HepG2 (cell line): Measurements from ENCODE around the gene KIN. TPM values are rescaled to one million over a fixed set of nuclear protein-coding genes. Genes with fewer than 3 reads are reported as not detected.

Experiments used
- ATAC-seq: fragments of 200-7000 bp; cut with Tn5 transposase; 3 replicates; pipeline ENCODE4 v1.9.1; 2020; ENCODE audit warnings: mild to moderate bottlenecking, moderate library complexity
- BruUV-seq: library from RNA; stranded (reverse); fragments of 400-500 nt; replicated peaks from 2 replicates; lab custom pipeline; 2021; lab: Mats Ljungman, UMichigan
- CTCF ChIA-PET: fragments of 300-600 bp; formaldehyde crosslinking; extraction: SDS; loops from one replicate; lab custom pipeline; 2021; ENCODE audit warnings: low total read pairs, inconsistent platforms, low intra/inter-chr PET ratio; lab: Yijun Ruan, JAX
- POLR2A ChIA-PET: fragments of 350-600 bp; sonication (Branson Sonifier 250); formaldehyde crosslinking; loops from one replicate; lab custom pipeline; 2020; ENCODE audit warnings: antibody characterized with exemption, inconsistent platforms; lab: Yijun Ruan, JAX
- DNase-seq: peaks from one replicate; pipeline ENCODE4 v3.0.0-alpha.2; 2015; ENCODE audit warnings: low spot score
- FAIRE-seq: peaks from 3 replicates; lab custom pipeline; 2011; peaks lifted over from hg19 to GRCh38; lab: Jason Lieb, UNC
- H2AFZ ChIP-seq: one replicate; pipeline ENCODE4 v1.6.1; 2011; ENCODE audit warnings: low read length, inconsistent platforms
- H3K27ac ChIP-seq: fragments of 300-600 bp; 3 replicates; pipeline ENCODE4 v1.8.0; 2011; ENCODE audit warnings: mixed run types, mild to moderate bottlenecking, mixed read lengths, low read length, inconsistent platforms; ENCODE audit not compliant: insufficient read depth; ENCODE audit errors: extremely low read length
- H3K27me3 ChIP-seq, 2 experiments: fragments of 200-600 bp in 1 of 2; 2 replicates in 1 of 2; 3 replicates in 1 of 2; pipeline versions ENCODE4 v1.6.0 to v1.8.0; 2011; ENCODE audit warnings: low read length in 2 of 2, mild to moderate bottlenecking in 2 of 2, moderate library complexity in 2 of 2, inconsistent platforms in 1 of 2; ENCODE audit not compliant: insufficient read depth in 2 of 2, control insufficient read depth in 1 of 2
- H3K36me3 ChIP-seq, 2 experiments: fragments of 200-600 bp in 1 of 2; replicated peaks in 1 of 2; 2 replicates in 1 of 2; 3 replicates in 1 of 2; pipeline versions ENCODE4 v1.5.1 to v1.8.0; 2011; ENCODE audit warnings: low read length in 2 of 2, inconsistent platforms in 1 of 2; ENCODE audit not compliant: insufficient read depth in 2 of 2, control insufficient read depth in 1 of 2
- H3K4me1 ChIP-seq: 2 replicates; pipeline ENCODE4 v1.5.1; 2012; ENCODE audit warnings: low read length, inconsistent platforms; ENCODE audit not compliant: insufficient read depth
- H3K4me2 ChIP-seq: 2 replicates; pipeline ENCODE4 v1.6.0; 2011; ENCODE audit warnings: low read depth, low read length, inconsistent platforms
- H3K4me3 ChIP-seq, 3 experiments: fragments of 200-600 bp in 1 of 3; sonication (generic), shearing (Covaris generic) in 1 of 3; replicated peaks in 1 of 3; 2 replicates each; pipeline ENCODE4 v1.5.1; 2011 to 2016; ENCODE audit warnings: low read length in 3 of 3, inconsistent platforms in 2 of 3, low read depth in 2 of 3, mild to moderate bottlenecking in 2 of 3, control low read depth in 1 of 3, mixed read lengths in 1 of 3; ENCODE audit not compliant: insufficient read depth in 1 of 3
- H3K79me2 ChIP-seq: one replicate; pipeline ENCODE4 v1.6.1; 2011; ENCODE audit warnings: low read length, inconsistent platforms; ENCODE audit not compliant: insufficient read depth
- H3K9ac ChIP-seq: 2 replicates; pipeline ENCODE4 v1.6.0; 2011; ENCODE audit warnings: mild to moderate bottlenecking, low read depth, low read length, inconsistent platforms; ENCODE audit not compliant: insufficient read depth
- H3K9me3 ChIP-seq: 2 replicates; pipeline ENCODE4 v1.5.1; 2012; ENCODE audit warnings: mild to moderate bottlenecking, low read length
- H4K20me1 ChIP-seq: 2 replicates; pipeline ENCODE4 v1.6.0; 2011; ENCODE audit warnings: inconsistent platforms, mild to moderate bottlenecking, low read length, moderate library complexity; ENCODE audit not compliant: insufficient read depth
- ELF4 ChIP-seq: sonication (generic); formaldehyde crosslinking; IDR thresholded peaks from 2 replicates; pipeline ENCODE4 v1.5.0; 2020; ENCODE audit warnings: missing genetic modification reagents, mild to moderate bottlenecking, moderate library complexity, borderline replicate concordance
- MAFF ChIP-seq: IDR thresholded peaks from 2 replicates; pipeline ENCODE4 v1.6.1; 2011; ENCODE audit warnings: low read depth, low read length, improper control_type of control experiment
- PAX8 ChIP-seq: sonication (generic); formaldehyde crosslinking; IDR thresholded peaks from 2 replicates; pipeline ENCODE4 v1.8.0; 2022; ENCODE audit warnings: mild to moderate bottlenecking, missing genetic modification reagents, borderline replicate concordance
- SP140L ChIP-seq: sonication (generic); formaldehyde crosslinking; IDR thresholded peaks from 2 replicates; pipeline ENCODE4 v1.4.0; 2020; ENCODE audit warnings: missing genetic modification reagents, borderline replicate concordance
- ZBTB42 ChIP-seq: sonication (generic); formaldehyde crosslinking; IDR thresholded peaks from 2 replicates; pipeline ENCODE4 v1.5.0; 2020; ENCODE audit warnings: mild to moderate bottlenecking, missing genetic modification reagents
- ZNF30 ChIP-seq: sonication (generic); formaldehyde crosslinking; IDR thresholded peaks from 2 replicates; pipeline ENCODE4 v1.5.0; 2020; ENCODE audit warnings: mild to moderate bottlenecking, missing genetic modification reagents
- WGBS: methylation state at CpG from one replicate; pipeline ENCODE4 v1.1.6; 2017; ENCODE audit warnings: low lambda C conversion rate; 5-methylcytosine and 5-hydroxymethylcytosine counted together
- in situ Hi-C: cut with HindIII; loops from 2 replicates; pipeline ENCODE4 v1.10.0; 2017; ENCODE audit warnings: low pct_unique_long_range_greater_than_20kb; ENCODE audit not compliant: extremely low pct_ligation_motif_present
- intact Hi-C: fragments of 100-400 bp; cut with micrococcal nuclease; formaldehyde crosslinking; loops from one replicate; pipeline ENCODE4 v1.10.0; 2022; ENCODE audit not compliant: unreplicated experiment
- polyA plus RNA-seq, 8 experiments: library from polyadenylated mRNA; depleted of rRNA in 3 of 8; stranded (reverse) in 7 of 8; unstranded in 1 of 8; fragments of >200 nt; fragmentation: Illumina TruSeq in 4 of 8; extraction: Trizol in 4 of 8; gene quantifications; 2 replicates each; pipeline versions ENCODE4 v1.2.1 to v1.2.3, GENCODE V29; 2011 to 2016; ENCODE audit warnings: low read depth in 4 of 8, missing spikeins in 1 of 8, mixed read lengths in 1 of 8; ENCODE audit not compliant: insufficient read depth in 1 of 8
- total RNA-seq, 5 experiments: library from RNA; depleted of rRNA; stranded (reverse); fragments of >200 nt; fragmentation: Illumina TruSeq; extraction: Trizol; gene quantifications; 2 replicates each; pipeline ENCODE4 v1.2.3, GENCODE V29; 2016; ENCODE audit warnings: low read depth in 1 of 5
- TF ChIP-seq, protein P1 (sequence below): sonication (generic); formaldehyde crosslinking; IDR thresholded peaks from 2 replicates; pipeline ENCODE4 v1.4.0; 2020; ENCODE audit warnings: low read depth, missing genetic modification reagents
- TF ChIP-seq, protein P2 (sequence below): sonication (generic); formaldehyde crosslinking; conservative IDR thresholded peaks from 2 replicates; pipeline ENCODE4 v1.8.1; 2023; ENCODE audit warnings: missing genetic modification reagents

The KIN gene
- total and polyA plus RNA-seq, 2 of the 13 experiments (the other 11 are each of a cell fraction or from before 2014, with no cell fraction given) = 4.9 to 23.2 TPM

DNA sequence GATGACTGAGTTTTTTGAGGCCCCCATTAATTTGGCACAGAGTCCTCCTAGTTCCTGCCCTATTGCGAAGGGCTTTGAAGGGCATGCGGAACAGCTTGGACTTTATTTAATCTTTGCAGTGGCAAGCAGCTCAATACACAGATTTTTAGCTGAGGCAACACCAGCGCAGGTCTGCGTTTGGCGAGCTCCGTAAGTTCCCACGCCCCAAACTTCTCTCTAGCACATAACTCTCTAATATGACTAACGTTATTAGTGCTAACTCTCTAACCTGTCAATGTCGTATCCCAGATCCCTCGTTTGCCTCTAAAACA lies 30.1 kb upstream of the KIN start:
- 0 out of 2 replicates have a peak, but pooled peaks have one; percentile 32 for TF ChIP-seq SP140L (CRISPR knock-in tag)
- TF ChIP-seq ZBTB42 = no peak
- TF ChIP-seq, protein P1, sequence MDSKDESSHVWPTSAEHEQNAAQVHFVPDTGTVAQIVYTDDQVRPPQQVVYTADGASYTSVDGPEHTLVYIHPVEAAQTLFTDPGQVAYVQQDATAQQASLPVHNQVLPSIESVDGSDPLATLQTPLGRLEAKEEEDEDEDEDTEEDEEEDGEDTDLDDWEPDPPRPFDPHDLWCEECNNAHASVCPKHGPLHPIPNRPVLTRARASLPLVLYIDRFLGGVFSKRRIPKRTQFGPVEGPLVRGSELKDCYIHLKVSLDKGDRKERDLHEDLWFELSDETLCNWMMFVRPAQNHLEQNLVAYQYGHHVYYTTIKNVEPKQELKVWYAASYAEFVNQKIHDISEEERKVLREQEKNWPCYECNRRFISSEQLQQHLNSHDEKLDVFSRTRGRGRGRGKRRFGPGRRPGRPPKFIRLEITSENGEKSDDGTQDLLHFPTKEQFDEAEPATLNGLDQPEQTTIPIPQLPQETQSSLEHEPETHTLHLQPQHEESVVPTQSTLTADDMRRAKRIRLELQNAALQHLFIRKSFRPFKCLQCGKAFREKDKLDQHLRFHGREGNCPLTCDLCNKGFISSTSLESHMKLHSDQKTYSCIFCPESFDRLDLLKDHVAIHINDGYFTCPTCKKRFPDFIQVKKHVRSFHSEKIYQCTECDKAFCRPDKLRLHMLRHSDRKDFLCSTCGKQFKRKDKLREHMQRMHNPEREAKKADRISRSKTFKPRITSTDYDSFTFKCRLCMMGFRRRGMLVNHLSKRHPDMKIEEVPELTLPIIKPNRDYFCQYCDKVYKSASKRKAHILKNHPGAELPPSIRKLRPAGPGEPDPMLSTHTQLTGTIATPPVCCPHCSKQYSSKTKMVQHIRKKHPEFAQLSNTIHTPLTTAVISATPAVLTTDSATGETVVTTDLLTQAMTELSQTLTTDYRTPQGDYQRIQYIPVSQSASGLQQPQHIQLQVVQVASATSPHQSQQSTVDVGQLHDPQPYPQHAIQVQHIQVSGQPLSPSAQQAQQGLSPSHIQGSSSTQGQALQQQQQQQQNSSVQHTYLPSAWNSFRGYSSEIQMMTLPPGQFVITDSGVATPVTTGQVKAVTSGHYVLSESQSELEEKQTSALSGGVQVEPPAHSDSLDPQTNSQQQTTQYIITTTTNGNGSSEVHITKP (CRISPR knock-in tag) = no peak
- TF ChIP-seq PAX8 (CRISPR knock-in tag) = no peak
- peak; percentile 14; the same call in 1 of the 2 replicates for TF ChIP-seq ELF4 (CRISPR knock-in tag)
- 0 out of 2 replicates have a peak, but pooled peaks have one; percentile 1 for TF ChIP-seq MAFF
- 0 out of 2 replicates have a peak, but pooled peaks have one; percentile 45 for TF ChIP-seq ZNF30 (CRISPR knock-in tag)
- TF ChIP-seq, protein P2, sequence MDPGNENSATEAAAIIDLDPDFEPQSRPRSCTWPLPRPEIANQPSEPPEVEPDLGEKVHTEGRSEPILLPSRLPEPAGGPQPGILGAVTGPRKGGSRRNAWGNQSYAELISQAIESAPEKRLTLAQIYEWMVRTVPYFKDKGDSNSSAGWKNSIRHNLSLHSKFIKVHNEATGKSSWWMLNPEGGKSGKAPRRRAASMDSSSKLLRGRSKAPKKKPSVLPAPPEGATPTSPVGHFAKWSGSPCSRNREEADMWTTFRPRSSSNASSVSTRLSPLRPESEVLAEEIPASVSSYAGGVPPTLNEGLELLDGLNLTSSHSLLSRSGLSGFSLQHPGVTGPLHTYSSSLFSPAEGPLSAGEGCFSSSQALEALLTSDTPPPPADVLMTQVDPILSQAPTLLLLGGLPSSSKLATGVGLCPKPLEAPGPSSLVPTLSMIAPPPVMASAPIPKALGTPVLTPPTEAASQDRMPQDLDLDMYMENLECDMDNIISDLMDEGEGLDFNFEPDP (CRISPR knock-in tag) = 0 out of 2 replicates have a peak, but pooled peaks have one; percentile 72
- Histone ChIP-seq H3K79me2 (peaks cover 24% of the 10 kb centered on the region), H4K20me1 (no peaks in the 10 kb centered on the region; the same call in 1 of the 2 replicates), H3K9ac (peak overlapping the region; percentile 87), H3K9me3 (no peaks in the 10 kb centered on the region), H3K4me3 (peak overlapping the region; percentile 78 to 99 (median 96)), H3K27me3 (no peaks in the 10 kb centered on the region; a peak in 1 of 5 replicates), H2AFZ (peak overlapping the region; percentile 74), H3K4me1 (peaks cover 43% of the 10 kb centered on the region), H3K4me2 (peak overlapping the region; percentile 76), H3K27ac (peak overlapping the region; percentile 32), H3K36me3 (peaks cover 0 to 2% of the 10 kb centered on the region in 2 experiments; a peak in 2 of 5 replicates)
- ChIA-PET POLR2A (interaction anchor here (0.9 to 3.3 kb wide), 9 partner anchors 8 to 292 kb away, joined by 3 to 56 read pairs (median 4); partner anchors contain the start of genes ATP5F1C and KIN), CTCF (no interaction called here)
- in situ Hi-C loops (no loop called here), intact Hi-C loops (loop anchor here (2.0 to 5.0 kb wide), 2 partner anchors 29 to 61 kb away; partner anchors contain the start of gene ATP5F1C)
- FAIRE-seq (no peak), ATAC-seq (peak; percentile 36; the same call in 2 of the 3 replicates), DNase-seq (no peak)
- 3% methylated on average over 10 of the region's 10 CpGs for WGBS
- BruUV-seq = TSS peak; percentile 93
